Retinal pigment epithelial cell (primary cell): ENCODE results near the gene APOB.

Source experiments
- DNase-seq: peaks from one replicate; pipeline ENCODE4 v3.0.0-alpha.2; 2010; ENCODE audit warnings: low read depth
- H3K4me3 ChIP-seq: 2 replicates; pipeline ENCODE4 v1.5.1; 2011; ENCODE audit warnings: mild to moderate bottlenecking, low read length, control low read depth, moderate library complexity
- TF ChIP-seq, protein P1 (sequence below): conservative IDR thresholded peaks from 2 replicates; pipeline ENCODE4 v1.5.1; 2011; ENCODE audit warnings: low read depth, low read length, control low read depth, inconsistent platforms

APOB gene

DNA sequence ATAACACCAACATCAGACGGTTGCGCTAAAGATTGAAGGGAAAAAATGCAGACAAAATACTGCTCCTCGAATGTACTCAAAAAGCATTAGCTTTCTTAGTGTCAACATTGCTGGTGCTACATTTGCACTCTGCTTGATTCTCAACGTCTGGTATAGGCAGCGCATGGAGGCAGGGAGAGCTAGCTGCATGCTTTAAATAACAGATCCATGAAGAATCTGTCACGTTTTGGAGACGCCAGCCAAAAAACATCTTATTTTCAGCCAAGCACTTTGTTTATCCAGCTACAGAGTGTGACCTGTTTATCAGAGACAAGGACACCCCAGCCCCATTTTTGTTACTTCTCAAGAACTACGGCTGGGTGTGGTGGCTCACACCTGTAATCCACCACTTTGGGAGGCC lies 59.5 kb downstream of the APOB start:
- H3K4me3 ChIP-seq: no peak overlapping the region
- TF ChIP-seq, protein P1, sequence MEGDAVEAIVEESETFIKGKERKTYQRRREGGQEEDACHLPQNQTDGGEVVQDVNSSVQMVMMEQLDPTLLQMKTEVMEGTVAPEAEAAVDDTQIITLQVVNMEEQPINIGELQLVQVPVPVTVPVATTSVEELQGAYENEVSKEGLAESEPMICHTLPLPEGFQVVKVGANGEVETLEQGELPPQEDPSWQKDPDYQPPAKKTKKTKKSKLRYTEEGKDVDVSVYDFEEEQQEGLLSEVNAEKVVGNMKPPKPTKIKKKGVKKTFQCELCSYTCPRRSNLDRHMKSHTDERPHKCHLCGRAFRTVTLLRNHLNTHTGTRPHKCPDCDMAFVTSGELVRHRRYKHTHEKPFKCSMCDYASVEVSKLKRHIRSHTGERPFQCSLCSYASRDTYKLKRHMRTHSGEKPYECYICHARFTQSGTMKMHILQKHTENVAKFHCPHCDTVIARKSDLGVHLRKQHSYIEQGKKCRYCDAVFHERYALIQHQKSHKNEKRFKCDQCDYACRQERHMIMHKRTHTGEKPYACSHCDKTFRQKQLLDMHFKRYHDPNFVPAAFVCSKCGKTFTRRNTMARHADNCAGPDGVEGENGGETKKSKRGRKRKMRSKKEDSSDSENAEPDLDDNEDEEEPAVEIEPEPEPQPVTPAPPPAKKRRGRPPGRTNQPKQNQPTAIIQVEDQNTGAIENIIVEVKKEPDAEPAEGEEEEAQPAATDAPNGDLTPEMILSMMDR: no peak
- no peak for DNase-seq

DNA sequence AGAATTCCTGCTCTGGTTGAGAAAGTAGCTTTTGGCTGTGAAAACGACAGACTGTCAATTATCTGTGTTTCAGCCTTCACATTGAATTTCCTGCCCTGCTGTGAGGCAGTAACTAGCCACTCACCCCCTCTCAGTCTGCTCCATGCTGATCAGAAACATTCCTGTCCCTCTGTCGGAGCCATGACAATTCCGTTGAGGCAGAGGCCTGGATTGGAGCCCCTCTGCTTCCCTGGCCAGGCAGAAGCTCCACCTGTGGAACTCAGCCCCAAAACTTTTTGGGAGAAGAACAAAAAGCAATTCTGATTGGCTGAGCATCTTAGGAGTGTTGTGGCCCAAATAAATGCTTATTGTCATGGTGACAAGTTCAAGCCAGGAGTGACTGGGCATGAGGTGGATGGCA lies 60.0 kb downstream of the APOB start:
- TF ChIP-seq, protein P1: no peak
- no peak for DNase-seq
- no peak overlapping the region for H3K4me3 ChIP-seq

DNA sequence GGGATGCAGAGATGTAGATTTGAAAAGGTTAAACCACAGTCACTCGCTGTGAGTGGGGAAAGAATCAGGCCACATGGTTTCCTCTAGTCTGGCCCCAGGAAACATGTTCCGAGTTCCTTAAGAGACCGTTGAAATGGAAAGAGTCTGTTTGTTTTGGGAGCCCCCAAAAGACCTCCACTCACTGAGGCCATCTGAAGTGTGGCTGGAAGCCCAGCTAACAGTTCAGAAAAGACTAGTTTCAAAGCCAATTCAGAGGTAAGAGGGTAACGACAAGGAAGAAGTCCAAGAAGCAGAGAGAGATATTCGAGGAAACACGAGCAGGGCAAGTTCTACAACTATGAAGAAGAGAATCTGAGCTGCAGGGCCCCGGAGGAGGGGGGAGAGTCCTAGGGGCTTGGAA lies 61.0 kb downstream of the APOB start:
- no peak for DNase-seq
- TF ChIP-seq, protein P1: no peak

DNA sequence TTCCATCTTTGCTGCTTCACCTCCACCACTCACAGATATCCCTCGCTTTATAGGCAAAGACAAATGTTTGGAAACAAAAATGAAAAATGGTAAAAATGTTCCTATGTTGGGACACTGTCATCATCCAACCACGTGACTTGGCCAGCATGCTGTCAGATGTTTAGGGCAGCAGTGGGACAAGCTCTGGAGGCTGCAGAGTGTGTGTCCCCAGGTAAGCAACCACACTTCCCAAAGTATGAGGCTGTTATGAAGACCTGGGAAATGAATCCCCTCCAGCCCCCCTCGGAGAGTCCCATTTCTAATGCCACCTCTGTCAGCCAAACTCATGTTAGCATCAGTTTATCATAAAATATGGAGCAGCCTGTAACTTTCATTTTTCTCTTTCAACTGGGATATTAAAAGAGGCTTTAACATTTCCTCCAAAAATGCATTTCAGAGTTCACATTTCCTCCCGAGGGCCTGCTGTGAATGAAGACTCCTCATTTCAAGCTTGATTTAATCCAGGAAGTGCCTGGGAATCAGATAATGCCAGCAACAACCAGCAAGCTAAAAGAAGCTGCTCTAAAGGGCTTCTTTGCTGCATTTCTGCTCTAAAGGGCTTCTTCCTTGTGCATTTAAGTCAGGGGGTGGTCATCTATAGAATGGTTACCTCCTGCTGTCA lies 66.2 kb downstream of the APOB start:
- TF ChIP-seq, protein P1: no peak

More for the DNA sequence above, 61.0 kb downstream of the APOB start:
- H3K4me3 ChIP-seq: no peak overlapping the region

DNA sequence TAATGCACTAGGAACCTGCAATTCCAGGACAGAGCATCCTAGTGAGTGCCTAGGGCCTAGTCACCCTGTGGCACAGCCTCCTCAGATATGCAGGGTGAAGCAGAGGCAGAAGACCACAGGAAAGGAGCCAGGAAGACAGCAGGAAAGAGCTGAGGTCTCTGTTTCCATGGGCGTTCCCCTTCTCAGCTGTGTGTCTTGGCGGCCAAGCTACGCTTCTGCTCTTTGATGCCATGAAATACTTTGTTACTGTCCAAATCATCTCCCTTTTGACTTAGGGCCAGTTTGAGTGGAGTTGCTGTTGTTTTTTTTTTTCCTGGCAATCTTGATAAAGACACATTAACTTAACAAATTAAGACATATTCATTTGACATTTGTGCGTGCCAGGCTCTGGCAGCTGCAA lies 67.3 kb downstream of the APOB start:
- TF ChIP-seq, protein P1: no peak
- no peak overlapping the region for H3K4me3 ChIP-seq
- no peak for DNase-seq

More for the DNA sequence above, 66.2 kb downstream of the APOB start:
- no peak for DNase-seq
- H3K4me3 ChIP-seq: no peak overlapping the region

DNA sequence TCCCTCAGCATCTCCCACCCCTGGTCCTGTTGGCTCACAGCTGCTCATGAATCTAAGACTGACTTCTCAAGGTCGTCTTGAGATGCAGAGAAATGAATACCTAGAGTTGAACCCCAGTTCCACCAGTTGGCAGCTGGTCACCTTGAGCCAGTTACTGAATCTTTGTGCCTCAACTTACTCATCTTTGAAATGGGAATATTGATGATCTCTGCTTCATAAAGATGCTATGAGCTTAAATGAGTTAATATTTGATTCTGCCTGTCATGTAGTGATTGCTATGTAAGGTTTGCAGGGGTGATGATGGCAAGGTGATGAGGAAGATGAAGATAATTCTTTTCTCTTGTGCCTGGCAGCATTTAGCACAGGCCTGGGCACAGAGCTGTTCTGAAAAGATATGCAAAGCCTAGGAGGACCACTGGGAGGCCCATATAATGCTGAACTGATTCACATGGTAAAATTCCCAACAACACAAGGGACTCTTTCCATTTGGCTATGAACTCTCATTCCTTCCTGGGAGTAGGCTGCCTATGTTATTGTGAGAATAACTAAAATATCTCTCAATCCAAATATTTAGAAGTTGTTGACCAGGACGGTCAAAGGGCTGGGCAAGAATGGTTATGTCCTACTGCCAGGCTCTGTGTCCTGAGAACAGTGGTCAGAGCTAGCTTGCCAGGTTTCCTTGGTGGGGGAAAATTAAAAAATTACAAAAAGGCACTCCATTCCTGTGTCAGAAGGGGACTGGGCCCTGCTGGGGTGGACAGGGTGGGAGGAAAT lies 70.9 kb downstream of the APOB start:
- TF ChIP-seq, protein P1: no peak

DNA sequence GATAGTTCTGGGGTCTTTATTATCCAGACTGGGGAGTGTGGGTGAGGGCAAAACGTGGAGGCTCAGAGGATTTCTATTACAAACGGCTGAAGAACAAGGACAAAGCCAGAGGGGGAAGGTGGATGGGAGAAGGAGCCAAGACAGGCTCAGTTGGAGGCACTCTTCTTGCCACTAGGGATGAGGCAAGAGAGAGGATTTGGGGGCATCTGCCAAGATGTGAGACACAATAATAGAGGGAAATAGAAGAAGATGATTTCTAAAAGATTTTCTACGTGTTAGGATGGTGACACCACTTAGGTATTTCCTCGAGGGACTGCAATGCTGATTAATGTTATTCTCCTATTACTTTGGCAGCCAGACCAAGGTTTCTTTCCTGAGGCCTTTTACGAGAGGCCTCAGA lies 71.8 kb downstream of the APOB start:
- no peak for DNase-seq
- TF ChIP-seq, protein P1: no peak
- H3K4me3 ChIP-seq: no peak overlapping the region

More for the DNA sequence above, 70.9 kb downstream of the APOB start:
- DNase-seq: no peak
- H3K4me3 ChIP-seq: no peak overlapping the region
